Measurements from ENCODE around the gene FGF4. TPM values are rescaled to one million over a fixed set of nuclear protein-coding genes. Genes with fewer than 3 reads are reported as not detected.

The FGF4 gene
- total RNA-seq, 2 experiments from 2014 or later: not detected

- no peak for TF ChIP-seq CTCF (IDR thresholded peaks at IDR 0.05)
- peaks cover 20% of the 10 kb centered on the region for H3K27me3 Mint-ChIP-seq
- no peaks in the 10 kb centered on the region for H3K9me3 Mint-ChIP-seq
- ChIA-PET CTCF (no interaction called here), POLR2A (no interaction called here)
- no peak for ATAC-seq
- no peaks in the 10 kb centered on the region for H3K4me1 Mint-ChIP-seq (ENCODE audit: low read depth)
- no peaks in the 10 kb centered on the region for H3K36me3 Mint-ChIP-seq (ENCODE audit: low read depth)
- no peak overlapping the region for H3K4me3 Mint-ChIP-seq
- no peak for DNase-seq
- intact Hi-C loops (cut with micrococcal nuclease): no loop called here
- H3K27ac Mint-ChIP-seq: no peak overlapping the region
Measured at GRCh38 chr11:69820441-69820840, 45.3 kb upstream of the FGF4 start.

- POLR2A ChIA-PET: no interaction called here
Measured at GRCh38 chr11:69819541-69820070, 44.5 kb upstream of the FGF4 start.

GRCh38 chr11:69818603-69819441 lies 43.7 kb upstream of the FGF4 start, which contains the start of gene FGF3:
Gene FGF3 (minus strand): TSS chr11:69819416. CDS start chr11:69818933, 483 bp downstream.
- POLR2A ChIA-PET: no interaction called here
- DNase-seq (no peak), ATAC-seq (no peak)
- H3K4me1 Mint-ChIP-seq (ENCODE audit: low read depth): no peaks in the 10 kb centered on the region
- H3K9me3 Mint-ChIP-seq: no peaks in the 10 kb centered on the region
- H3K27ac Mint-ChIP-seq: no peak within 1 kb of the TSS
- CTCF ChIA-PET: no interaction called here
- peaks cover 26% of the 10 kb centered on the region for H3K27me3 Mint-ChIP-seq
- no peaks in the 10 kb centered on the region for H3K36me3 Mint-ChIP-seq (ENCODE audit: low read depth)
- no peak for TF ChIP-seq CTCF (IDR thresholded peaks at IDR 0.05)
- H3K4me3 Mint-ChIP-seq: no peak within 1 kb of the TSS
- intact Hi-C loops (cut with micrococcal nuclease): loop anchor here (10.0 kb wide), 1 partner anchor 114 kb away; the partner anchor contains the start of gene FGF19

More at GRCh38 chr11:69819541-69820070, 44.5 kb upstream of the FGF4 start:
- H3K27me3 Mint-ChIP-seq: peaks cover 20% of the 10 kb centered on the region
- intact Hi-C loops (cut with micrococcal nuclease): loop anchor here (10.0 kb wide), 1 partner anchor 115 kb away; the partner anchor contains the start of gene FGF19
- ATAC-seq: no peak
- H3K9me3 Mint-ChIP-seq: no peaks in the 10 kb centered on the region
- no peak overlapping the region for H3K4me3 Mint-ChIP-seq
- DNase-seq: no peak
- H3K4me1 Mint-ChIP-seq (ENCODE audit: low read depth): no peaks in the 10 kb centered on the region
- no peaks in the 10 kb centered on the region for H3K36me3 Mint-ChIP-seq (ENCODE audit: low read depth)
- CTCF ChIA-PET: no interaction called here
- TF ChIP-seq CTCF (IDR thresholded peaks at IDR 0.05): no peak
- H3K27ac Mint-ChIP-seq: no peak overlapping the region

GRCh38 chr11:69818231-69818602 lies 43.1 kb upstream of the FGF4 start:
- no peak for TF ChIP-seq CTCF (IDR thresholded peaks at IDR 0.05)
- POLR2A ChIA-PET: no interaction called here
- Mint-ChIP-seq H3K27ac (no peak overlapping the region), H3K4me1 (ENCODE audit: low read depth) (no peaks in the 10 kb centered on the region), H3K4me3 (no peak overlapping the region), H3K9me3 (no peaks in the 10 kb centered on the region), H3K36me3 (ENCODE audit: low read depth) (no peaks in the 10 kb centered on the region), H3K27me3 (peaks cover 28% of the 10 kb centered on the region)
- no peak for DNase-seq
- CTCF ChIA-PET: no interaction called here
- intact Hi-C loops (cut with micrococcal nuclease): loop anchor here (10.0 kb wide), 1 partner anchor 113 kb away; the partner anchor contains the start of gene FGF19
- no peak for ATAC-seq

Measured in activated CD8-positive, alpha-beta T cell treated with anti-CD3 and anti-CD28 coated beads for 36 hours (primary cell).